GM21723 (cell line): ENCODE data around the gene ZBTB26.
A peak's percentile ranks its signal among the peaks of the same experiment; 100 is the strongest.
"Not testable (repeated sequence)": the region's sequence is repeated elsewhere in the genome, so short reads cannot be mapped to it uniquely, and the experiment has no call there.

Source experiments
- ATAC-seq: cut with Tn5 transposase; IDR thresholded peaks from one replicate; pipeline ENCODE4 v1.9.1; 2021; ENCODE audit warnings: mild to moderate bottlenecking, moderate library complexity; ENCODE audit not compliant: unreplicated experiment

ZBTB26 gene

DNA sequence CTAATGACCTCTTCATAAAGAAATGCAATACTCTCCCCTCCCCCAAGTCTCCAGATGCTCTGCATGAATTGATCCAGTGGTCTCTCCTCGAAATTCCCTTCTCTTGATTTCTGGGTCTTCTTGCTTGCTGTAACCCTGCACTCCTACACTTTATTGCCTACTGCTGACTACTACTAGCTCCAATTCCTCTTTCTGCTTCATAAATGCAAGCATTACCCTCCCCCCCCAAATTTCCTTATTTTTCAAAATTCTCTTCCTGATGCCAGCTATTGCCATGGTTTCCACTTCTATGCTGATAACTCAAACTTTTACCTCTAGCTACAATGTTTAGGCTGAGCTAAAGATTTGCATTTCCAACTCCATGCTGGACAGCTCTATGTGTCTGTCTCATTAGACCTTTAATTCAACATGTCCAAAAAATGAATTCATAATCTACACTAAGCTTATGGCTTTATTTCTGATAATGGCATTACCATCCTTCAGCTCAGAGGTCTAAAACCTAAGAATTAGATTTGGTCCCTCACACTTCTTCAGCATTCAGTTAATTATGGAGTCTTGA, 1.4 kb downstream of the ZBTB26 start:
- no peak for ATAC-seq

- ATAC-seq, result no peak
These were observed 7.4 kb downstream of the ZBTB26 start for GRCh38 chr9:122923947-122924346.

DNA sequence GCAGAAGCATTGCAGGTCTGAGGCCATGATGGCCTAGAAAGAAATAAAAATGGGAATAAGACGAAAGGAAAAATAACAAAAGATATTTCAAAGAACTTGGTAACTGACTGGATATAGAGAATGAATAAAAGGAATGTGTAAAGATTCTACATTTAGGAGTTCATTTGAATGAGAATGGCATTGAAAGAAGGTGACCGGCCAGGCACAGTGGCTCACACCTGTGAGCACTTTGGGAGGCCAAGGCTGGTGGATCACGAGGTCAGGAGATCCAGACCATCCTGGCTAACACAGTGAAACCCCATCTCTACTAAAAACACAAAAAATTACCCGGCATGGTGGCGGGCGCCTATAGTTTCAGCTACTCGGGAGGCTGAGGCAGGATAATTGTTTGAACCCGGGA, 8.6 kb downstream of the ZBTB26 start:
- no peak for ATAC-seq

- ATAC-seq, result no peak
These were observed 13.0 kb downstream of the ZBTB26 start for GRCh38 chr9:122918310-122918709.

DNA sequence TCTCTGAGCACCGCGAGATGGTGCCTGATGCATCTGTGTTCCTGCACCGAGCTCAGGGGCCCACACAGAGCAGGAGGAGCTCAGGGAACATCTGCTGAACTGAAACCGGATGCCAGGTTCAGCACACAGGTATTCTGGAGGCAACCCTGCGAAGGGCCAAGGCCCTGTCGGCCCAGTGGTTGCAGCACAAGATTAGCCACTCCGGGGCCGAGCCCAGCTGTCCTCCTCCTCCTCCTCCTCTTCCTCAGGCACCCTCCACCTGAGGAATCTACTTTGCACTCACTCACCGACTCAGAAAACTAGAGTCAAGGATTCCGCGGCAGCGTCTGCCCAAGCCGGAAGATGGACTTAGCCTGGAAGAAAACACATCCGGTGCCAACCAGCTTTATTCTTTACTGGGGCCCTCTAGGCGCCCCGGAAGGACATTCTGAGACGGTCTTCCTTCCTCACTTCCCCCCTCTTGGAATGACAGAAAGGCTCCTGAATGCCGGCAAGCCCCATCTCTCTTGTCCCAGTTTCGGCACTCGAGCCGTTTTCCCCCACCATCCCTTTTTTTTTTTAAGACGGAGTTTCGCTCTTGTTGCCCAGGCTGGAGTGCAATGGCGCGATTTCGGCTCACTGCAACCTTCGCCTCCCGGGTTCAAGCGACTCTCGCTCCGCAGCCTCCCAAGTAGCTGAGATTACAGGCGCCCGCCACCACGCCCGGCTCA, 18.2 kb downstream of the ZBTB26 start, which contains the start of gene ZBTB6:
Gene ZBTB6, minus strand, starts transcription at position 360 of the 710 bp plus-strand sequence. CDS start 1,251 bp downstream, outside the sequence.
- peak; percentile 97 for ATAC-seq

- ATAC-seq, result no peak
These were observed 18.7 kb downstream of the ZBTB26 start for GRCh38 chr9:122912671-122912963.

DNA sequence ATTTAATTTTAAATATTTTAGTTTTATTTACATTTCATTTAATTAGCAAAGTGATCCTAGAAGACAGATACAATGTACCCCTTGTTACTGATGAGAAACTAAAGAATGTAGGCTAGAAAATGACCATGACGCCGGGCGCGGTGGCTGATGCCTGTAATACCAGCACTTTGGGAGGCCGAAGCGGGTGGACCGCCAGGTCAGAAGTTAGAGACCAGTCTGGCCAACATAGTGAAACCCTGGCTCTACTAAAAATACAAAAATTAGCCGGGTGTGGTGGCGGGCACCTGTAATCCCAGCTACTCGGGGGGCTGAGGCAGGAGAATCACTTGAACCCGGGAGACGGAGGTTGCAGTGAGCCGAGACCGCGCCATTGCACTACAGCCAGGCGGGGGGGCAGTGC, 25.2 kb downstream of the ZBTB26 start:
- ATAC-seq, result not testable (repeated sequence)

- ATAC-seq, result peak; percentile 84
These were observed 26.2 kb downstream of the ZBTB26 start, which contains the start of gene RC3H2 for GRCh38 chr9:122904823-122905710. Gene RC3H2, minus strand, starts transcription at chr9:122905359. Its CDS starts 7,850 bp downstream, at chr9:122897509.

DNA sequence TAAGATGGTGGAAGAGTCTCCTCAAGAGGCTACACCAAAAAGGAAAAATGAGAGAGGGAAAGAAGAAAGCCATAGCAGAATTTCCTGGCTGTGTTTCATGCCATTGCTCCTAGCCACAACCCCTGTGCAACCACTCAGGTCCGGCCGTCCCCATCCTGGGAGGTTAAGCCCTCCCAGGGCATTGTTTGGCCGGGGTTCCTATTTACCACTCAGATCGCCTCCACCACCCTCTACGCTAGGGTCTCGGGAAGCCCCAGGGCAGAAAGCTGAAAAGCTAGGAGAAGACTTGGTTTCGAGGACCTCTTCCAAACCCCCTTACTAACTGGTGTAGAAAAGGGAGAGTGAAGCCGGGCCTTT, 26.9 kb downstream of the ZBTB26 start:
- ATAC-seq, result peak; percentile 20

- ATAC-seq, result no peak
These were observed 30.5 kb downstream of the ZBTB26 start for GRCh38 chr9:122900791-122901190.

GRCh38 chr9:122897969-122898368, 33.3 kb downstream of the ZBTB26 start:
- no peak for ATAC-seq

GRCh38 chr9:122888480-122888879, 42.8 kb downstream of the ZBTB26 start:
- no peak for ATAC-seq

DNA sequence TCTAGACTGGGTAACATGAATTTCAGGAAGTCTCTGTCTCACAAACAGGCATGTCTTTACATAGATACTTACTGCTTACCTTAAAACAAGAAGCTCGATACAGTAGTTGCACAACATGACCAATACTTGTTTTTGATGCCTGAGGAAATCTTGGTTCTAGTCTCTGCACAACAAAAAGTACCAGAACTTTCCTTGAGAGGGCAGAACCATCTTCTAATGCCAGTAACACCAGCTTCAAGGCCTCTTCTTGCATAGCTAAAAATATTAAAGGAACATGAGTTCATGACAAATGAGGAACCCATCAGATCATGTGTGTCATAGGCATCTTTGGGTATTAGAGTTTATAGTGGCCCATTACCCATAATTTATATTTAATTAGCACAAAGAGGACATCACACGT, 48.2 kb downstream of the ZBTB26 start:
- no peak for ATAC-seq

DNA sequence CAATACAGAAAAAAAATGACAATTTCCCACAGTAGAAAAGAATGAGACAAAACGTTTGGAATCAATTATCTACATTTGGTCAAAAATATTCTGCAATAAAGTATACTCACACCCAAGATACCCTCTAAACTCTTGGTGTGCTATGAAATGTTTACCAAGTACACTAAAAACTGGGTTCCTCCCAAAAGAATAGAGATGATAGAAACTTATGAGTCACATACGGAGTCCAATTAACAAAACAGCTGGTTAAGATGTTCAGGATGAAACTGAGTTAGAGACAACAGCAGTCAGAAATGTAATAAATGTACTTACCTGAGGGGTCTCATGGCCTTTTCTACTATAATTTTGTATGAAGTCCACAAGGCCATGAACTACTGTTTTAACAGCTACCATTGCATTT, 51.9 kb downstream of the ZBTB26 start:
- ATAC-seq, result no peak

GRCh38 chr9:122875523-122875922, 55.8 kb downstream of the ZBTB26 start:
- no peak for ATAC-seq

DNA sequence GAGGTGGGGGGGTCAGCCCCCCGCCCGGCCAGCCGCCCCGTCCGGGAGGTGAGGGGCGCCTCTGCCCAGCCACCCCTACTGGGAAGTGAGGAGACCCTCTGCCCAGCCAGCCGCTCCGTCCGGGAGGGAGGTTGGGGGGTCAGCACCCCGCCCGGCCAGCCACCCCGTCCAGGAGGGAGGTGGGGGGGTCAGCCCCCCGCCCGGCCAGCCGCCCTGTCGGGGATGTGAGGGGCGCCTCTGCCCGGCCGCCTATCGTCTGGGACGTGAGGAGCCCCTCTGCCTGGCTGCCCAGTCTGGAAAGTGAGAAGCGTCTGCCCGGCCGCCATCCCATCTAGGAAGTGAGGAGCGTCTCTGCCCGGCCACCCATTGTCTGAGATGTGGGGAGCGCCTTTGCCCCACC, 64.0 kb downstream of the ZBTB26 start:
- ATAC-seq, result not testable (repeated sequence)

DNA sequence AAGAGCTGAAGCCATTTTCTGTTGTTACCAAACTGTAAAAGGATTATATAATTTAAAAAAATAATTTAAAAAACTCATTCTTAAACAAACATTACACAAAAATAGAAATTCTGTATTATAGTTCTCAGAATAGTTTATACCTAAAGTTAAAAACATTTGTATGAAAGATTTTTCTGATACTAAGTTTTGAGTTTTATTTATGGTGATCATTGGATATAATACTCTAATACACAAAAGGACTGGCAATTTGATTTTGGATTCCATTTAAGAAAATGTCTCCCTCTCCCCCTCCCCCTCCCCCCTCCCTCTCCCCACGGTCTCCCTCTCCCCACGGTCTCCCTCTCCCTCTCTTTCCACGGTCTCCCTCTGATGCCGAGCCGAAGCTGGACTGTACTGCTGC, 65.2 kb downstream of the ZBTB26 start:
- ATAC-seq, result no peak
